ENCODE measurements around the gene FUZ.

The FUZ gene

DNA sequence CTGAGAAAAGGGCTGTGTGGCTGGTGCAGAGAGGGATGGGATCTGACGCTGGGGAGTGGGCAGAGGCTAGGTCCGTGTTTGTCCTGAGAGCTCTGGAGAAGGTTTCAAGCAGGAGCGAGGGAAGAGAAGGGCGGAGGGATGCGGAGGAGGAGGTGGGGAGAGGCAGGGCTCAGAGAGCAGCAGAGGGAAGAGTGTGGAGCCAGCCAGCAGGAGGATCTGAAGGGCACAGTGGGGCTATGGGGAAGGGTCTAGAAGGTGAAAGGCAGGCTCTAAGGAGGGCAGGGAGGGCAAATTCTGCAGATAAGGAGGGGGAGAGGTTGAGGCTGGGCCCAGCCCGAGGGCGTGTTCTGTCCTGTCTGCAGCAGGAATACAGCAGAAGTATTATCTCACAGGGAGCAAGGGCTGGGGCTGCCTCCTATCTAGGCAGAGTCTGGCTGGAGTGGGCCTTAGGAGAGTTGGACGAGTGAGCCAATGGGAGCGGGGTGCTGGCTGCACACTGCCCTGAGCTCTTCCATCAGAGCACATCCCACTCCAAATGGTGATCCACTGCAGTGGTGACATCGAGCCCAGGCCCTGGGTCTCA lies 40.2 kb downstream of the FUZ start:
- no peak overlapping the region for H3K4me3 ChIP-seq (ENCODE audit: low read length)
- TF ChIP-seq, protein P1, sequence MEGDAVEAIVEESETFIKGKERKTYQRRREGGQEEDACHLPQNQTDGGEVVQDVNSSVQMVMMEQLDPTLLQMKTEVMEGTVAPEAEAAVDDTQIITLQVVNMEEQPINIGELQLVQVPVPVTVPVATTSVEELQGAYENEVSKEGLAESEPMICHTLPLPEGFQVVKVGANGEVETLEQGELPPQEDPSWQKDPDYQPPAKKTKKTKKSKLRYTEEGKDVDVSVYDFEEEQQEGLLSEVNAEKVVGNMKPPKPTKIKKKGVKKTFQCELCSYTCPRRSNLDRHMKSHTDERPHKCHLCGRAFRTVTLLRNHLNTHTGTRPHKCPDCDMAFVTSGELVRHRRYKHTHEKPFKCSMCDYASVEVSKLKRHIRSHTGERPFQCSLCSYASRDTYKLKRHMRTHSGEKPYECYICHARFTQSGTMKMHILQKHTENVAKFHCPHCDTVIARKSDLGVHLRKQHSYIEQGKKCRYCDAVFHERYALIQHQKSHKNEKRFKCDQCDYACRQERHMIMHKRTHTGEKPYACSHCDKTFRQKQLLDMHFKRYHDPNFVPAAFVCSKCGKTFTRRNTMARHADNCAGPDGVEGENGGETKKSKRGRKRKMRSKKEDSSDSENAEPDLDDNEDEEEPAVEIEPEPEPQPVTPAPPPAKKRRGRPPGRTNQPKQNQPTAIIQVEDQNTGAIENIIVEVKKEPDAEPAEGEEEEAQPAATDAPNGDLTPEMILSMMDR (conservative IDR thresholded peaks at IDR 0.05; ENCODE audit: low read length) = no peak
- no peak for DNase-seq (ENCODE audit: low read depth)

DNA sequence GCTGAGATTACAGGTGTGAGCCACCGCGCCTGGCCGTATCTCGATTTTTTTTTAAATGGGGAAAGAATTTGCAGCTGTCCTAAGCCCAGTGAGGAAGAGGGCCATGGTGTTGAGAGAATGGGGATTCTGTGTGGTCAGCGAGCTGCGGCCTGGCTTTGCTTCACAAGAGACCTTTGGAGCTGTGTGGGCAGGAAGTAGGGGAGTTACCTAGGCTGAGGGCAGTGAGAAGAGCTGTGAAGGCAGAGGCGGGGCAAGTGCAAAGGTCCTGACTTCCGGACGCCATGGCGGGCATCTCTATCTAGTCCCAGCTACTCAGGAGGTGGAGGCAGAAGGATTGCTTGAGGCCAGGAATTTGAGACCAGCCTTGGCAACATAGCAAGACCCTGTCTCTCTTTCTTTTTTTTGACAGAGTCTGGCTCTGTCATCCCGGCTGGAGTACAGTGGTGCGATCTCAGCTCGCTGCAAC lies 41.4 kb downstream of the FUZ start:
- no peak for DNase-seq (ENCODE audit: low read depth)
- TF ChIP-seq, protein P1 (conservative IDR thresholded peaks at IDR 0.05; ENCODE audit: low read length) = no peak
- H3K4me3 ChIP-seq (ENCODE audit: low read length) = no peak overlapping the region

- TF ChIP-seq, protein P1 (conservative IDR thresholded peaks at IDR 0.05; ENCODE audit: low read length) = no peak
- no peak for DNase-seq (ENCODE audit: low read depth)
- H3K4me3 ChIP-seq (ENCODE audit: low read length) = no peak overlapping the region
These were observed 42.6 kb downstream of the FUZ start for GRCh38 chr19:49770529-49770928.

GRCh38 chr19:49767967-49768581 lies 45.0 kb downstream of the FUZ start:
- TF ChIP-seq, protein P1 (conservative IDR thresholded peaks at IDR 0.05; ENCODE audit: low read length) = no peak
- H3K4me3 ChIP-seq (ENCODE audit: low read length) = peak overlapping the region; percentile 89
- DNase-seq (ENCODE audit: low read depth) = no peak

- no peak for DNase-seq (ENCODE audit: low read depth)
- TF ChIP-seq, protein P1 (conservative IDR thresholded peaks at IDR 0.05; ENCODE audit: low read length) = no peak
- peak overlapping the region; percentile 89 for H3K4me3 ChIP-seq (ENCODE audit: low read length)
These were observed 45.7 kb downstream of the FUZ start for GRCh38 chr19:49767381-49767780.

DNA sequence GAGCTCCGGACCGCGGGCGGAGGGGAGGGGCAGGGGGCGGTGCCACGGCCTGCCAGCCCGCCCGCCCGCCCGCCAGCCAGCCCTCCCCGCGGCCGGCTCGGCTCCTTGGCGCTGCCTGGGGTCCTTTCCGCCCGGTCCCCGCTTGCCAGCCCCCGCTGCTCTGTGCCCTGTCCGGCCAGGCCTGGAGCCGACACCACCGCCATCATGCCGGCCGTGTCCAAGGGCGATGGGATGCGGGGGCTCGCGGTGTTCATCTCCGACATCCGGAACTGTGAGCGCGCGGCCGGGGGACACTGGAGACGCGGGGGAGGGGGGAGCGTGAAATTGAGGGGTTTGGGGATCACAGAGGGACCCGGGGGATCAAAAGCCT lies 46.2 kb downstream of the FUZ start, which contains the start of gene AP2A1:
Gene AP2A1 (plus strand): TSS at position 72 of the 370 bp plus-strand sequence. CDS start 133 bp downstream, at position 205.
- TF ChIP-seq, protein P1 (conservative IDR thresholded peaks at IDR 0.05; ENCODE audit: low read length) = no peak
- peak within 1 kb of the TSS; percentile 89 for H3K4me3 ChIP-seq (ENCODE audit: low read length)
- no peak for DNase-seq (ENCODE audit: low read depth)

All from AG10803 (cell line).